ENCODE measurements around the gene ANKDD1A.

GRCh38 chr15:64892847-64893403, 18.8 kb upstream of the ANKDD1A start:
- TF ChIP-seq CTCF (IDR thresholded peaks at IDR 0.05) (no peak), POLR2A (IDR thresholded peaks at IDR 0.05) (no peak)

All from testis (tissue), 2 donors.